HG02759 (cell line): Measurements from ENCODE around the gene VPS37B.

ENCODE experiments used
- ATAC-seq: cut with Tn5 transposase; IDR thresholded peaks from one replicate; pipeline ENCODE4 v1.9.1; 2021; ENCODE audit warnings: mild to moderate bottlenecking, moderate library complexity; ENCODE audit not compliant: unreplicated experiment

VPS37B gene

GRCh38 chr12:122855071-122855829 lies 40.7 kb downstream of the VPS37B start:
- ATAC-seq: no peak

- no peak for ATAC-seq
These were observed 41.4 kb downstream of the VPS37B start for GRCh38 chr12:122854554-122854953.

GRCh38 chr12:122853582-122854245 lies 42.2 kb downstream of the VPS37B start:
- ATAC-seq: no peak

- no peak for ATAC-seq
These were observed 43.3 kb downstream of the VPS37B start for GRCh38 chr12:122852336-122853275.

GRCh38 chr12:122851820-122852219 lies 44.1 kb downstream of the VPS37B start:
- ATAC-seq: no peak

- ATAC-seq: no peak
These were observed 45.1 kb downstream of the VPS37B start for GRCh38 chr12:122850695-122851350.

- ATAC-seq: no peak
These were observed 45.9 kb downstream of the VPS37B start for GRCh38 chr12:122850048-122850445.

- no peak for ATAC-seq
These were observed 46.4 kb downstream of the VPS37B start for GRCh38 chr12:122849352-122850047.

- ATAC-seq: no peak
These were observed 47.2 kb downstream of the VPS37B start for GRCh38 chr12:122848471-122849351.

- ATAC-seq: no peak
These were observed 48.0 kb downstream of the VPS37B start for GRCh38 chr12:122847921-122848421.

- no peak for ATAC-seq
These were observed 48.4 kb downstream of the VPS37B start for GRCh38 chr12:122847516-122847836.

- ATAC-seq: no peak
These were observed 49.1 kb downstream of the VPS37B start for GRCh38 chr12:122846622-122847515.

GRCh38 chr12:122845865-122846621 lies 49.9 kb downstream of the VPS37B start:
- no peak for ATAC-seq

- ATAC-seq: no peak
These were observed 50.7 kb downstream of the VPS37B start for GRCh38 chr12:122845041-122845864.

GRCh38 chr12:122844366-122844971 lies 51.5 kb downstream of the VPS37B start:
- no peak for ATAC-seq

- no peak for ATAC-seq
These were observed 52.5 kb downstream of the VPS37B start for GRCh38 chr12:122843455-122843854.
